ENCODE measurements around the gene PPP1R3C.

Gene PPP1R3C

GRCh38 chr10:91589658-91590035 is 43.2 kb downstream of the PPP1R3C start:
- no peak for DNase-seq (ENCODE audit: low spot score)
- in situ Hi-C loops (cut with MboI; ENCODE audit: low sequenced_read_pairs, unreplicated experiment), result no loop called here
- TF ChIP-seq CTCF (IDR thresholded peaks at IDR 0.05; ENCODE audit: borderline replicate concordance, control extremely low read depth, extremely low read depth, insufficient read depth, missing control alignments), result no peak

GRCh38 chr10:91589015-91589657 is 43.7 kb downstream of the PPP1R3C start:
- no peak for DNase-seq (ENCODE audit: low spot score)
- no peak for TF ChIP-seq CTCF (IDR thresholded peaks at IDR 0.05; ENCODE audit: borderline replicate concordance, control extremely low read depth, extremely low read depth, insufficient read depth, missing control alignments)
- in situ Hi-C loops (cut with MboI; ENCODE audit: low sequenced_read_pairs, unreplicated experiment), result no loop called here

- DNase-seq (ENCODE audit: low spot score), result no peak
- no peak for TF ChIP-seq CTCF (IDR thresholded peaks at IDR 0.05; ENCODE audit: borderline replicate concordance, control extremely low read depth, extremely low read depth, insufficient read depth, missing control alignments)
- in situ Hi-C loops (cut with MboI; ENCODE audit: low sequenced_read_pairs, unreplicated experiment), result no loop called here
These were observed 44.9 kb downstream of the PPP1R3C start for GRCh38 chr10:91587710-91588638.

- TF ChIP-seq CTCF (IDR thresholded peaks at IDR 0.05; ENCODE audit: borderline replicate concordance, control extremely low read depth, extremely low read depth, insufficient read depth, missing control alignments), result no peak
- DNase-seq (ENCODE audit: low spot score), result no peak
- in situ Hi-C loops (cut with MboI; ENCODE audit: low sequenced_read_pairs, unreplicated experiment), result no loop called here
These were observed 50.7 kb downstream of the PPP1R3C start for GRCh38 chr10:91582153-91582554.

- in situ Hi-C loops (cut with MboI; ENCODE audit: low sequenced_read_pairs, unreplicated experiment), result no loop called here
- TF ChIP-seq CTCF (IDR thresholded peaks at IDR 0.05; ENCODE audit: borderline replicate concordance, control extremely low read depth, extremely low read depth, insufficient read depth, missing control alignments), result no peak
- no peak for DNase-seq (ENCODE audit: low spot score)
These were observed 53.4 kb downstream of the PPP1R3C start for GRCh38 chr10:91579329-91579985.

Data from GM13976 (cell line).